Astrocyte (in vitro differentiated cells and primary cell): ENCODE measurements around the gene JAGN1. TPM values are rescaled to one million over a fixed set of nuclear protein-coding genes. Genes with fewer than 3 reads are reported as not detected.
A peak's percentile ranks its signal among the peaks of the same experiment; 100 is the strongest.
"Not testable (repeated sequence)": the region's sequence is repeated elsewhere in the genome, so short reads cannot be mapped to it uniquely, and the experiment has no call there.

ENCODE experiments used
- DNase-seq: peaks from one replicate; pipeline ENCODE4 v3.0.0-alpha.2; 2010; ENCODE audit warnings: low read depth
- FAIRE-seq: peaks from 2 replicates; lab custom pipeline; 2011; peaks lifted over from hg19 to GRCh38; lab: Jason Lieb, UNC
- H2AFZ ChIP-seq: 2 replicates; pipeline ENCODE4 v1.6.0; 2012; ENCODE audit warnings: low read depth, low read length, inconsistent platforms
- H3K27ac ChIP-seq: 2 replicates; pipeline ENCODE4 v1.5.1; 2011; ENCODE audit warnings: low read depth, low read length, inconsistent platforms
- H3K27me3 ChIP-seq: 2 replicates; pipeline ENCODE4 v1.6.0; 2011; ENCODE audit warnings: low read length, inconsistent platforms; ENCODE audit not compliant: insufficient read depth
- H3K36me3 ChIP-seq: 2 replicates; pipeline ENCODE4 v1.5.1; 2011; ENCODE audit warnings: low read length, inconsistent platforms; ENCODE audit not compliant: insufficient read depth
- H3K4me1 ChIP-seq: 2 replicates; pipeline ENCODE4 v1.5.1; 2011; ENCODE audit warnings: low read length, inconsistent platforms; ENCODE audit not compliant: insufficient read depth
- H3K4me2 ChIP-seq: 2 replicates; pipeline ENCODE4 v1.6.0; 2012; ENCODE audit warnings: low read length, inconsistent platforms
- H3K4me3 ChIP-seq: 2 replicates; pipeline ENCODE4 v1.5.1; 2011; ENCODE audit warnings: low read depth, mild to moderate bottlenecking, low read length, inconsistent platforms; ENCODE audit not compliant: insufficient read depth
- H3K79me2 ChIP-seq: 2 replicates; pipeline ENCODE4 v1.6.0; 2012; ENCODE audit warnings: mild to moderate bottlenecking, low read length, inconsistent platforms; ENCODE audit not compliant: insufficient read depth
- H3K9ac ChIP-seq: 2 replicates; pipeline ENCODE4 v1.6.0; 2012; ENCODE audit warnings: mild to moderate bottlenecking, low read length, inconsistent platforms
- H3K9me3 ChIP-seq: 2 replicates; pipeline ENCODE4 v1.5.1; 2012; ENCODE audit warnings: low read depth, mild to moderate bottlenecking, low read length, inconsistent platforms; ENCODE audit not compliant: insufficient read depth
- H4K20me1 ChIP-seq: 2 replicates; pipeline ENCODE4 v1.6.0; 2012; ENCODE audit warnings: low read length, inconsistent platforms; ENCODE audit not compliant: insufficient read depth
- H3K27ac Mint-ChIP-seq: one replicate; pipeline ENCODE4 v1.8.0; 2021; ENCODE audit warnings: mild to moderate bottlenecking, mixed read lengths; ENCODE audit not compliant: unreplicated experiment
- H3K27me3 Mint-ChIP-seq: one replicate; pipeline ENCODE4 v1.8.0; 2021; ENCODE audit warnings: low read depth, mixed read lengths; ENCODE audit not compliant: unreplicated experiment
- H3K36me3 Mint-ChIP-seq: one replicate; pipeline ENCODE4 v1.8.0; 2021; ENCODE audit warnings: low read depth, mixed read lengths; ENCODE audit not compliant: unreplicated experiment
- H3K4me1 Mint-ChIP-seq: one replicate; pipeline ENCODE4 v1.8.0; 2021; ENCODE audit warnings: low read depth, mixed read lengths; ENCODE audit not compliant: unreplicated experiment
- H3K4me3 Mint-ChIP-seq: one replicate; pipeline ENCODE4 v1.8.0; 2021; ENCODE audit warnings: mild to moderate bottlenecking, moderate library complexity, mixed read lengths; ENCODE audit not compliant: unreplicated experiment
- H3K9me3 Mint-ChIP-seq: one replicate; pipeline ENCODE4 v1.8.0; 2021; ENCODE audit warnings: mild to moderate bottlenecking, mixed read lengths; ENCODE audit not compliant: unreplicated experiment
- CTCF ChIP-seq: IDR thresholded peaks from 2 replicates; pipeline ENCODE4 v1.5.1; 2011; ENCODE audit warnings: low read depth, mild to moderate bottlenecking, inconsistent platforms, low read length, moderate library complexity; ENCODE audit not compliant: insufficient read depth
- EZH2 ChIP-seq: IDR thresholded peaks from 2 replicates; pipeline ENCODE4 v1.6.1; 2012; ENCODE audit warnings: mild to moderate bottlenecking, low read length, inconsistent platforms; ENCODE audit not compliant: insufficient read depth
- total RNA-seq: library from RNA; stranded (reverse); gene quantifications from 2 replicates; pipeline ENCODE4 v1.2.1, GENCODE V29; 2021

JAGN1 gene
- total RNA-seq, 1 donor from 2014 or later, result 31.7 TPM

GRCh38 chr3:9870978-9871377 lies 19.4 kb upstream of the JAGN1 start:
- Histone ChIP-seq H4K20me1 (no peaks in the 10 kb centered on the region), H3K9me3 (no peaks in the 10 kb centered on the region), H3K4me1 (peaks cover 8% of the 10 kb centered on the region), H3K4me3 (no peak overlapping the region), H3K9ac (no peak overlapping the region), H3K36me3 (no peaks in the 10 kb centered on the region), H3K27me3 (no peaks in the 10 kb centered on the region), H3K79me2 (no peaks in the 10 kb centered on the region), H3K27ac (no peak overlapping the region), H3K4me2 (no peak overlapping the region), H2AFZ (no peak overlapping the region)
- Mint-ChIP-seq H3K27me3 (peaks cover 3% of the 10 kb centered on the region), H3K4me3 (no peak overlapping the region), H3K36me3 (no peaks in the 10 kb centered on the region), H3K9me3 (no peaks in the 10 kb centered on the region), H3K4me1 (no peaks in the 10 kb centered on the region), H3K27ac (no peak overlapping the region)
- DNase-seq (peak; percentile 58), FAIRE-seq (no peak)
- TF ChIP-seq EZH2 (no peak), CTCF (no peak)

- not testable (repeated sequence) for H4K20me1 ChIP-seq, H3K27me3 Mint-ChIP-seq, H3K4me1 Mint-ChIP-seq, H3K4me1 ChIP-seq, H3K79me2 ChIP-seq, H3K9me3 Mint-ChIP-seq, H3K27ac Mint-ChIP-seq, H3K9ac ChIP-seq, H3K27me3 ChIP-seq, H3K9me3 ChIP-seq, H2AFZ ChIP-seq, DNase-seq, H3K4me2 ChIP-seq, H3K36me3 Mint-ChIP-seq, H3K27ac ChIP-seq, H3K4me3 ChIP-seq, FAIRE-seq, H3K36me3 ChIP-seq, H3K4me3 Mint-ChIP-seq
Observed at GRCh38 chr3:9872067-9872466, 18.3 kb upstream of the JAGN1 start.

GRCh38 chr3:9875448-9875847 lies 15.0 kb upstream of the JAGN1 start:
- peaks cover 8% of the 10 kb centered on the region for H3K4me1 ChIP-seq
- peaks cover 5% of the 10 kb centered on the region for H3K27me3 Mint-ChIP-seq
- H4K20me1 ChIP-seq, result no peaks in the 10 kb centered on the region
- H3K4me2 ChIP-seq, result no peak overlapping the region
- H3K27me3 ChIP-seq, result no peaks in the 10 kb centered on the region
- no peak overlapping the region for H3K27ac ChIP-seq
- DNase-seq (no peak), FAIRE-seq (no peak)
- H3K9me3 ChIP-seq, result no peaks in the 10 kb centered on the region
- no peaks in the 10 kb centered on the region for H3K4me1 Mint-ChIP-seq
- H3K27ac Mint-ChIP-seq, result no peak overlapping the region
- H2AFZ ChIP-seq, result no peak overlapping the region
- no peak overlapping the region for H3K4me3 ChIP-seq
- no peak overlapping the region for H3K4me3 Mint-ChIP-seq
- no peaks in the 10 kb centered on the region for H3K36me3 ChIP-seq
- no peaks in the 10 kb centered on the region for H3K79me2 ChIP-seq
- no peaks in the 10 kb centered on the region for H3K9me3 Mint-ChIP-seq
- H3K36me3 Mint-ChIP-seq, result no peaks in the 10 kb centered on the region
- no peak overlapping the region for H3K9ac ChIP-seq
- TF ChIP-seq CTCF (no peak), EZH2 (no peak)

- DNase-seq, H3K4me2 ChIP-seq, H3K36me3 ChIP-seq, H3K27ac Mint-ChIP-seq, H3K4me1 Mint-ChIP-seq, FAIRE-seq, H3K4me1 ChIP-seq, H3K27ac ChIP-seq, H3K9me3 ChIP-seq, H3K9me3 Mint-ChIP-seq, H3K79me2 ChIP-seq, H3K27me3 Mint-ChIP-seq, H3K4me3 ChIP-seq, H3K4me3 Mint-ChIP-seq, H3K9ac ChIP-seq, H3K36me3 Mint-ChIP-seq, H3K27me3 ChIP-seq, H4K20me1 ChIP-seq, H2AFZ ChIP-seq: not testable (repeated sequence)
Observed at GRCh38 chr3:9876255-9876654, 14.2 kb upstream of the JAGN1 start.
